OCI-LY7 (cell line): Measurements from ENCODE around the gene MYPN.

Source experiments
- EZH2phosphoT487 ChIP-seq: fragments of 200-600 bp; sonication (generic); IDR thresholded peaks from 2 replicates; pipeline ENCODE4 v1.6.1; 2018; ENCODE audit warnings: low read depth, borderline replicate concordance, mild to moderate bottlenecking, mixed run types, antibody characterized with exemption, low read length, moderate library complexity, mixed read lengths
- TF ChIP-seq, protein P1 (sequence below): fragments of 200-600 bp; sonication (generic); conservative IDR thresholded peaks from 2 replicates; pipeline ENCODE4 v1.5.1; 2014; ENCODE audit warnings: mild to moderate bottlenecking, antibody characterized with exemption, low read length, moderate library complexity, mixed read lengths

DNA sequence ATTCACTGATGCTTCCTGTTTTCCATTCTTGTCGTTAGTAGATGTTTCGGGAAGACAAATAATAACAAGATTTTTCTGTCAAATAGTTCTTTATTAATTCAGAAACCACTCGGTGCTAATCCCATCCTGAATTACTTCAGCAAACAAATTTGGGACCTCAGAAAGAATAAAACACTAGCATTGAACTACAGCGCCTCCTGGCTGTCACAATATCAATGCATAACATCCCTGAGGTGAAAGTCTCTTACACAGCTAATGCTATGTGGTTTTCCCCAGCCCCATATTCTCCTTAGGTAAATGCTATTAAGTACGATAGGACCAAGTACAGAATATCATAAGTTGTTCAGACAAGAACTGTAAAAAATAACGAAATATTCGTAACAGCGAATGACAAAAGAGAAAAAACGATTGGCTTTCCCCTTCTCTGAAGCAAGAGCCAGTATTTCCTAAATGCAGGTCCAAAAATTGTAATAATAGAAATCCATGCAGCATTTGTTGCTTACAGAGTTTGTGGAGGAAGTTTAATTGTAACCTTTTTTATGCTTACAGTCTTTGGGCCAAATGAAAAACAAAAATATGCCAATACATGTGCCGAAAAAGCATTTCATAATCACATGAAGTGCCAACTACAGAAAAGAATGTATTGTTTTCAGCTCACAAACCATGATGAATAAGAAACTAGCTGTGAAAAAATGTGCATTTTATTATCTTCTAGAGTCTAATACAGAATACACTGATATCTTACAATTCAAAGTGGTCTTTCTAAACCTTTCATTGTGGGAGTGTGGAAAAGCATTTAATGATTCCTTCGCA, 47.3 kb downstream of the MYPN start:
- TF ChIP-seq, protein P1, sequence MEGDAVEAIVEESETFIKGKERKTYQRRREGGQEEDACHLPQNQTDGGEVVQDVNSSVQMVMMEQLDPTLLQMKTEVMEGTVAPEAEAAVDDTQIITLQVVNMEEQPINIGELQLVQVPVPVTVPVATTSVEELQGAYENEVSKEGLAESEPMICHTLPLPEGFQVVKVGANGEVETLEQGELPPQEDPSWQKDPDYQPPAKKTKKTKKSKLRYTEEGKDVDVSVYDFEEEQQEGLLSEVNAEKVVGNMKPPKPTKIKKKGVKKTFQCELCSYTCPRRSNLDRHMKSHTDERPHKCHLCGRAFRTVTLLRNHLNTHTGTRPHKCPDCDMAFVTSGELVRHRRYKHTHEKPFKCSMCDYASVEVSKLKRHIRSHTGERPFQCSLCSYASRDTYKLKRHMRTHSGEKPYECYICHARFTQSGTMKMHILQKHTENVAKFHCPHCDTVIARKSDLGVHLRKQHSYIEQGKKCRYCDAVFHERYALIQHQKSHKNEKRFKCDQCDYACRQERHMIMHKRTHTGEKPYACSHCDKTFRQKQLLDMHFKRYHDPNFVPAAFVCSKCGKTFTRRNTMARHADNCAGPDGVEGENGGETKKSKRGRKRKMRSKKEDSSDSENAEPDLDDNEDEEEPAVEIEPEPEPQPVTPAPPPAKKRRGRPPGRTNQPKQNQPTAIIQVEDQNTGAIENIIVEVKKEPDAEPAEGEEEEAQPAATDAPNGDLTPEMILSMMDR: peak; percentile 97
- TF ChIP-seq EZH2phosphoT487: no peak
